Measurements from ENCODE around the gene TRMT61A. TPM values are rescaled to one million over a fixed set of nuclear protein-coding genes. Genes with fewer than 3 reads are reported as not detected.

Gene TRMT61A
- total RNA-seq, 1 experiment from 2014 or later: 15.5 TPM

DNA sequence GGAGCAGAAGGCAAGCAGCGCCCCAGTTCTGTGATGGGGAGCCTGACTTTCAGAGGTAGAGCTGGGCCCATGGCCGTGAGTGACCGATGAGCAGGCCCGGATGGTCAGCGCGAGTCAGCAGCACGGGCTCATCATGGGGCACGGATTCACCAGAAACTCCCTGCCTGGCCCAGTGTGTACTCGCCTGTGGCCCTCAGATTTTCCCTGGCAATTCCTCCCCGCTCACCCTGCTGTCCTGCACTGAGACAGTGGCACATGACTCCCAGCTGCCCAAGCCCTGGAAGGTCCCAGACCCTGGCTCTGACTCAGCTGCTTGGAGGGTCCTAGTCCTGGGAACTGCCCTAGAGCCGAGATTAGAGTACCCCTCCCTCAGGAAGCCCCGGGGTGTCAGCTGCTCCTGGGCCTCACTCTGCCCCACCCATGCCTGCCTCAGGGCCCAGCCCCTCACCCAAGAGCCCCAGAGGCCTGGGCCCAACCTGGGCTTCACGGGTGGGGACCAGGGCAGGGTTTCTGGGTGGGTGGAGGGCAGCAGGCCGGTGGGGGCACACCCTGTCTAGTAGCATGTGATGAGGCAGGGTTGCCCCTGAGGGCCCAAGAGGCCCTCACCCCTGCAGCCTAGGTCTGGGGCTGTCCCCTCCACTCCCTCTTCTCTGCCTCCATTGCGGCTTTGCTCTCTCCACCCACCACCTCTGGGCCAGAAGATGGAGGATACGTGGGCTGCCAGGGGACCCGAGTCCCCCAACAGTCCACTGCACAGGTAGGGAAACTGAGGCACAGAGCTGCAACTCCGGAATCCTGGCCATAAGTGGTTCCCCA is 8.4 kb downstream of the TRMT61A start (continued):
- TF ChIP-seq, protein P1, sequence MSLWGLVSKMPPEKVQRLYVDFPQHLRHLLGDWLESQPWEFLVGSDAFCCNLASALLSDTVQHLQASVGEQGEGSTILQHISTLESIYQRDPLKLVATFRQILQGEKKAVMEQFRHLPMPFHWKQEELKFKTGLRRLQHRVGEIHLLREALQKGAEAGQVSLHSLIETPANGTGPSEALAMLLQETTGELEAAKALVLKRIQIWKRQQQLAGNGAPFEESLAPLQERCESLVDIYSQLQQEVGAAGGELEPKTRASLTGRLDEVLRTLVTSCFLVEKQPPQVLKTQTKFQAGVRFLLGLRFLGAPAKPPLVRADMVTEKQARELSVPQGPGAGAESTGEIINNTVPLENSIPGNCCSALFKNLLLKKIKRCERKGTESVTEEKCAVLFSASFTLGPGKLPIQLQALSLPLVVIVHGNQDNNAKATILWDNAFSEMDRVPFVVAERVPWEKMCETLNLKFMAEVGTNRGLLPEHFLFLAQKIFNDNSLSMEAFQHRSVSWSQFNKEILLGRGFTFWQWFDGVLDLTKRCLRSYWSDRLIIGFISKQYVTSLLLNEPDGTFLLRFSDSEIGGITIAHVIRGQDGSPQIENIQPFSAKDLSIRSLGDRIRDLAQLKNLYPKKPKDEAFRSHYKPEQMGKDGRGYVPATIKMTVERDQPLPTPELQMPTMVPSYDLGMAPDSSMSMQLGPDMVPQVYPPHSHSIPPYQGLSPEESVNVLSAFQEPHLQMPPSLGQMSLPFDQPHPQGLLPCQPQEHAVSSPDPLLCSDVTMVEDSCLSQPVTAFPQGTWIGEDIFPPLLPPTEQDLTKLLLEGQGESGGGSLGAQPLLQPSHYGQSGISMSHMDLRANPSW (CRISPR knock-in tag; conservative IDR thresholded peaks at IDR 0.05; ENCODE audit: low read depth): no peak

DNA sequence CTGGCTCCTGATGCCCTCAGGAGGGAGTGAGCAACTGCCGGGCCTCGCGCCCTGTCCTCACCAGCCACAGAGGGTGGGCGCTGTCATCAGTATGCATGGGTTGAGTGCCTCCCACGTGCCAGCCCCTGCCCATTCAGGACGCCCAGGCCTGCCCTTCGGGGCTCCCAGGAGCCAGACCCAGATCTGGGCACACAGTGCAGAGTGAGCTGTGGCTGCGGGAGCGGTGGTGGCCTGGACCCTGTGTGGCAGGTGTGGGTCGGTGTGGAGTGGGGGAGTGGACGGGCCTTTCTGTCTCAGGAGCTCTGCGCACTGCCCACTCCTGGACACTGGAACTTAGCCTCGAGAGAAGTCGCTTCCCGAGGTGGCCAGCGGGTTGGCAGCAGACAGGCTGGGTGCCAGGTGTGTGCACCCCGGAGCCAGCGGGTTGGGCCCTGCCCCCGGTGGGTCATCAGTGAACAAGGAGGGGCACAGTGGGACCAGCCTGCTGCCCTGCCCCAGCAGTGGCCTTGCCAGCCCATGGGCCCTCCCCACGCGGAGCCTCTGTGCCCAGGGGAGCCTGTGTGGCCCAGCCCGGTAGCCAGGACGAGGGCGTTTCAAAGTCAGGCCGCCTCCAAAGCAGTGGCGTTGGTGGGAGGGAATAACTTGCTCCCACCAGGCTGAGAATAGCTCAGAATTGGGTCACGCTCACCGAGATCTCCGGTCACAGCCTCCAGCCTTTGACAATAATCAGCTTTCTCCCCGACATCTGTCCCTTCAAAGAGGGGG is 9.5 kb downstream of the TRMT61A start:
- Mint-ChIP-seq H3K9me3 (no peaks in the 10 kb centered on the region), H3K4me1 (peaks cover 5% of the 10 kb centered on the region; the same call in 1 of the 2 replicates), H3K36me3 (no peaks in the 10 kb centered on the region), H3K27ac (no peak overlapping the region), H3K4me3 (no peak overlapping the region), H3K27me3 (ENCODE audit: low read depth) (peaks cover 11% of the 10 kb centered on the region)
- CTCF ChIA-PET: interaction anchor here (1.1 to 21.0 kb wide), 2 partner anchors 9 to 20 kb away, joined by 4 to 455 read pairs; partner anchors contain the start of gene CKB
- ATAC-seq: no peak
- POLR2A ChIA-PET: interaction anchor here (1.0 to 1.3 kb wide), 2 partner anchors 16 to 18 kb away, joined by 3 to 5 read pairs; partner anchors contain the start of gene CKB
- no peak for TF ChIP-seq IRF2 (CRISPR knock-in tag; IDR thresholded peaks at IDR 0.05; ENCODE audit: borderline replicate concordance, low read depth)
- DNase-seq (ENCODE audit: low spot score): no peak

DNA sequence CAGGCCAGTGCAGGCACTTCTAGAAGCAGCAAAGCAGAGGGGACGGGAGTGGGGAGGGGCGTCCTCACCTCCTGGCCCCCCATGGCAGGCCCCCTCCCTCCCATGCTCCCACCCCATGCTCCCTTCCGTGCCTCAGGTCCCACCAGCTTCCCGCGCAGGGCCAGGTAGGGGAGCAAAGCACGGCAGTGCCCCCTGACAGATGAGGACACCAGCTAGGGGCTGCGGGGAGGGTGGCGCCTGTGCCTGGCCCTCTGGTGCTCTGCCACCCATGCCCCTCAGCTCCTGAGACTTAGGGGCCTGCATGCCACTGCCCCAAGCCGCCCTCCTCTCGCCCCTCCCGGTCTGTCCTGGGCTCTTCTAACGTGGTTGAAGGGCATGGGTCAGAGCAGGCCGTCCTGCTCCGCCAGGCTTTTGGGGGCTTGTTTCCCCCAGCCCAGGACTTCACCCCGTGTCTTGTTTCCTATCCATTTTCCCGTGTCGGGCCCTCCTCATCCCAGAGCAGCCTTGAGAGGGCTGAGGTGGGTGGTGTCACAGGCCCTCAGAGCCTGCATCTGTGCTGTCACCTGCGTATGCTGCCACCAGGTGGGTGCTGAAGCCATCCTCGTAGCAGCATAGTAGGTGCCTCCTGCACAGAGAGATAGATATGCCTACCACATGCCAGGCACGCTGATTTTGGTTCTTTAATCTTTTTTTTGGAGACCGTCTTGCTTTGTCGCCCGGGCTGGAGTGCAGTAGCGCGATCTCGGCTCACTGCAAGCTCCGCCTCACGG is 10.2 kb downstream of the TRMT61A start:
- CTCF ChIA-PET: interaction anchor here (0.5 to 21.0 kb wide), 4 partner anchors 8 to 1378 kb away, joined by 3 to 455 read pairs (median 4); partner anchors contain the start of gene CKB
- TF ChIP-seq FOXP1 (CRISPR knock-in tag; IDR thresholded peaks at IDR 0.05; ENCODE audit: borderline replicate concordance): no peak
- TF ChIP-seq ZNF232 (CRISPR knock-in tag; IDR thresholded peaks at IDR 0.05): no peak
- TF ChIP-seq, protein P2, sequence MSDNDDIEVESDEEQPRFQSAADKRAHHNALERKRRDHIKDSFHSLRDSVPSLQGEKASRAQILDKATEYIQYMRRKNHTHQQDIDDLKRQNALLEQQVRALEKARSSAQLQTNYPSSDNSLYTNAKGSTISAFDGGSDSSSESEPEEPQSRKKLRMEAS (CRISPR knock-in tag; IDR thresholded peaks at IDR 0.05): no peak
- TF ChIP-seq GABPB1 (CRISPR knock-in tag; IDR thresholded peaks at IDR 0.05): no peak
- TF ChIP-seq RORB (CRISPR knock-in tag; IDR thresholded peaks at IDR 0.05): no peak
- TF ChIP-seq TCF7 (CRISPR knock-in tag; IDR thresholded peaks at IDR 0.05; ENCODE audit: low read depth): no peak
- no peak for TF ChIP-seq ZNF138 (CRISPR knock-in tag; conservative IDR thresholded peaks at IDR 0.05)
- TF ChIP-seq FOXK1 (CRISPR knock-in tag; IDR thresholded peaks at IDR 0.05): no peak
- no peak for TF ChIP-seq GTF2I (CRISPR knock-in tag; conservative IDR thresholded peaks at IDR 0.05)
- TF ChIP-seq, protein P3, sequence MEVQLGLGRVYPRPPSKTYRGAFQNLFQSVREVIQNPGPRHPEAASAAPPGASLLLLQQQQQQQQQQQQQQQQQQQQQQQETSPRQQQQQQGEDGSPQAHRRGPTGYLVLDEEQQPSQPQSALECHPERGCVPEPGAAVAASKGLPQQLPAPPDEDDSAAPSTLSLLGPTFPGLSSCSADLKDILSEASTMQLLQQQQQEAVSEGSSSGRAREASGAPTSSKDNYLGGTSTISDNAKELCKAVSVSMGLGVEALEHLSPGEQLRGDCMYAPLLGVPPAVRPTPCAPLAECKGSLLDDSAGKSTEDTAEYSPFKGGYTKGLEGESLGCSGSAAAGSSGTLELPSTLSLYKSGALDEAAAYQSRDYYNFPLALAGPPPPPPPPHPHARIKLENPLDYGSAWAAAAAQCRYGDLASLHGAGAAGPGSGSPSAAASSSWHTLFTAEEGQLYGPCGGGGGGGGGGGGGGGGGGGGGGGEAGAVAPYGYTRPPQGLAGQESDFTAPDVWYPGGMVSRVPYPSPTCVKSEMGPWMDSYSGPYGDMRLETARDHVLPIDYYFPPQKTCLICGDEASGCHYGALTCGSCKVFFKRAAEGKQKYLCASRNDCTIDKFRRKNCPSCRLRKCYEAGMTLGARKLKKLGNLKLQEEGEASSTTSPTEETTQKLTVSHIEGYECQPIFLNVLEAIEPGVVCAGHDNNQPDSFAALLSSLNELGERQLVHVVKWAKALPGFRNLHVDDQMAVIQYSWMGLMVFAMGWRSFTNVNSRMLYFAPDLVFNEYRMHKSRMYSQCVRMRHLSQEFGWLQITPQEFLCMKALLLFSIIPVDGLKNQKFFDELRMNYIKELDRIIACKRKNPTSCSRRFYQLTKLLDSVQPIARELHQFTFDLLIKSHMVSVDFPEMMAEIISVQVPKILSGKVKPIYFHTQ (CRISPR knock-in tag; IDR thresholded peaks at IDR 0.05): no peak
- Mint-ChIP-seq H3K4me1 (peaks cover 5% of the 10 kb centered on the region; the same call in 1 of the 2 replicates), H3K9me3 (no peaks in the 10 kb centered on the region), H3K36me3 (no peaks in the 10 kb centered on the region), H3K27ac (no peak overlapping the region; the same call in 1 of the 2 replicates), H3K4me3 (no peak overlapping the region), H3K27me3 (ENCODE audit: low read depth) (peaks cover 11% of the 10 kb centered on the region)
- ATAC-seq (no peak), DNase-seq (ENCODE audit: low spot score) (no peak)
- POLR2A ChIA-PET: interaction anchor here (0.5 to 1.3 kb wide), 3 partner anchors 16 to 19 kb away, joined by 3 to 5 read pairs (median 3); partner anchors contain the start of gene CKB
